SW480 (cell line): ENCODE results near the gene LARP4.

Source experiments
- DNase-seq: peaks from one replicate; pipeline ENCODE4 v3.0.0-alpha.2; 2016; ENCODE audit warnings: low spot score

LARP4 gene

DNA sequence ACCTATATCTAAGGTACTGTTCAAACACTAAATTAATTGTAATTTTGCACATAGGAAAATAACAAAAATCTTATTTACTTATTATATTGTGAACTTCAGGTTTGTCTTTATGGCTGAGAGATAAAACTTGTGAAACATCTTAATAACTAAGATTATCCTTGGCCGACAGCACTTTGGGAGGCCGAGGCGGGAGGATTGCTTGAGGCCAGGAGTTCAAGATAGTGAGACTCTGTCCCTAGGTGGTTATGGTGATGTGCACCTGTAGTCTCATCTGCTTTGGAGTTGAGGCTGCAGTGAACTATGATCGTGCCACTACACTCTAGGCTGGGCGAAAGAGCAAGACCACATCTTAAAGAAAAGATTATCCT is 126.7 kb downstream of the LARP4 start:
- no peak for DNase-seq

DNA sequence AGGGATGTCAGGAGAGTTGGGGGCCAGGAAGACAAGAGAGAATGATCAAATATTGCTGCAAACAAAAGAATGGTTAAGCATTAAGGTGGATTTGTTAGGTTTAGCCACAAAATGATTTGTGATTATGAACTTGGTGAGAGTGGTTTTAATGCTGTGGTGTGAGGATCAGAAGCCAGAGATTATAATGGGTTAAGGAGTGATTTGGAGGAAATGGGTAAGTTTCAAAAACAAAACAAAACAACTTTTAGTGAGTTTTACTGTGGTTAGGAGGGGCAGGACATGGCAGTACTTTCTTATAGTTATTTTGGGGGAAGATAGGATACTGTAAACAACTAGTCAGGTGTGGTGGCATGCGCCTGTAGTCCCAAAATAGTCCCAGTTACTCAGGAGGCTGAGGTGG is 128.1 kb downstream of the LARP4 start:
- no peak for DNase-seq

DNA sequence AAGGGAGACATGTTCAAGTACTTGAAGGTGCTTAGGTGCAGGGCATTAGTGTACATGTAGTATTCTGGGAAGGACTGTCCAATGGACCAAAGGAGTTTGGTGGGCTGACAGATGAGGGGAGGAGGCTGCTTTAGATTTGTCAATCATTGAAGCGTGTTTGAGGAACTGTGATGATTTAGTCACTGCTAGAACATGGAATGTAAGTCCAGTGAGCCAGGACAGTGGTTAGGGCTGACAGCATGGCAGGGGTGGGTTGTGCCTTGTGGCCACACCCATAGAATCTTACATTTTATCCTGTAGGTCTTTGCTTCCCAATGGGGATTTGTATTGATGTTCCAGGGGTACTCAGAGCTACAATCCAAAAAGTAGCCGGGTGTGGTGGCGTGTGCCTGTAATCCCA is 128.7 kb downstream of the LARP4 start:
- DNase-seq, result no peak
